Pancreas (tissue), 10 donors: ENCODE measurements around the gene NPM1. TPM values are rescaled to one million over a fixed set of nuclear protein-coding genes. Genes with fewer than 3 reads are reported as not detected.

Experiments
- ATAC-seq, 4 donors: fragments of 200-7000 bp; cut with Tn5 transposase; one replicate each; pipeline versions ENCODE4 v1.8.0 to v1.9.1; 2020; ENCODE audit warnings: mild to moderate bottlenecking in 4 of 4, moderate library complexity in 4 of 4
- DNase-seq, 6 donors: peaks; one replicate each; pipeline ENCODE4 v3.0.0-alpha.2; 2020
- FAIRE-seq: peaks from 2 replicates; lab custom pipeline; 2012; peaks lifted over from hg19 to GRCh38; lab: Jason Lieb, UNC
- H3K27ac ChIP-seq, 4 donors: fragments of 200-600 bp; sonication (generic); 1 replicate in 3 of 4; 2 replicates in 1 of 4; pipeline versions ENCODE4 v1.5.0 to v1.8.0; 2020
- H3K27me3 ChIP-seq, 4 donors: fragments of 200-600 bp; one replicate each; pipeline ENCODE4 v1.8.0; 2021
- H3K36me3 ChIP-seq, 3 donors: fragments of 200-600 bp; sonication (generic) in 1 of 3; one replicate each; pipeline versions ENCODE4 v1.5.0 to v1.8.0; 2020 to 2021
- H3K4me1 ChIP-seq, 3 donors: fragments of 200-600 bp; one replicate each; pipeline ENCODE4 v1.8.0; 2021
- H3K4me3 ChIP-seq, 4 donors: fragments of 200-600 bp; sonication (generic) in 2 of 4; one replicate each; pipeline versions ENCODE4 v1.5.0 to v1.8.0; 2020 to 2021
- H3K9me3 ChIP-seq, 4 donors: fragments of 200-600 bp; one replicate each; pipeline ENCODE4 v1.8.0; 2021
- WGBS, 2 donors: extraction: QIAGEN DNeasy Blood & Tissue Kit; methylation state at CpG; one replicate each; pipeline ENCODE4 v1.1.7; 2013; 5-methylcytosine and 5-hydroxymethylcytosine counted together
- intact Hi-C, 3 donors: fragments of 100-400 bp; cut with DNase I; formaldehyde crosslinking; loops; one replicate each; pipeline versions ENCODE4 v1.11.1 to v1.14.2; 2022
- polyA plus RNA-seq, 2 donors: library from polyadenylated mRNA; stranded (reverse); fragments of 200-250 nt; gene quantifications; one replicate each; pipeline ENCODE4 v1.2.3, GENCODE V29; 2013
- total RNA-seq, 6 donors: library from RNA; stranded (reverse); fragmentation: NEBNext Ultra II Directional in 4 of 6; extraction: Animal tissue kit (Norgen Biotek cat#: 25700) in 4 of 6; gene quantifications; one replicate each; pipeline versions ENCODE4 v1.2.1 to v1.2.4, GENCODE V29; 2021 to 2023
- TF ChIP-seq, protein P1 (sequence below), 4 donors: fragments of 200-600 bp; sonication (generic) in 3 of 4; IDR thresholded peaks; one replicate each; pipeline versions ENCODE4 v1.5.0 to v1.8.0; 2021; ENCODE audit warnings: antibody characterized with exemption in 4 of 4
- donor health status: healthy with polysubstance abuse.
- donor health status: DM: no; HTN: no; CAD: no; lungs with moderate emphysema.
- donor health status: DM: no; HTN: no; CAD: no.
- donor health status: control.
- donor health status: control.
- donor health status: Bipolar disorder and iron deficiency.
- donor health status: DM: yes; HTN: yes; CAD: no.
- donor health status: DM: no; HTN: no; CAD: no.
- donor health status: DM: no; HTN: no; CAD: no.
- donor health status: DM: yes; HTN: yes; CAD: no.

NPM1 gene
- total and polyA plus RNA-seq, 8 donors = 412 to 942 (median 682) TPM

DNA sequence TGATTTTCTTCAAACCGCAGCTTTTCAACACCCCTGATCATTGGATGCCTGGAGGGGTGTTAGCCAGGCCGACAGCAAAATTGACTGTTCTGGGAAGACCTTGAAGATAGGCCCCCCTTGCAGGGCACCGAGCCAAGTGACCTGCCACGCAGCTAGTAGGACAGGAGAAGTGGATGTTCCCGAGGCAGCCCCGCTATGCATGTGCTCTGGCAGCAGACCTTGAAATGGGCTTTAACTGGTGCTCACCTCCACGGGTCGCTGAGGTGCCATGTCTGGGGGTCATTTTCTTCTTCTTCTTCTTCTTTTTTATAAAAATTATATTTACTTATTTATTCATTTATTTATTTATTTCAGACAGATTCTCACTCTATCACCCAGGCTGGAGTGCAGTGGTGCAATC is 44.4 kb downstream of the NPM1 start:
- intact Hi-C loops = no loop called here
- H3K27ac ChIP-seq = no peak overlapping the region
- WGBS, 2 donors = 63 to 65% methylated on average over 8 of the region's 8 CpGs
- FAIRE-seq = no peak
- no peak for ATAC-seq
- no peak overlapping the region for H3K4me3 ChIP-seq
- no peaks in the 10 kb centered on the region for H3K27me3 ChIP-seq
- peak in 1 of 6 donors; percentile 41 for DNase-seq
- no peaks in the 10 kb centered on the region for H3K36me3 ChIP-seq
- H3K4me1 ChIP-seq = peaks cover 10 to 14% (median 12%) of the 10 kb centered on the region in 3 donors
- H3K9me3 ChIP-seq = no peaks in the 10 kb centered on the region
- TF ChIP-seq, protein P1, sequence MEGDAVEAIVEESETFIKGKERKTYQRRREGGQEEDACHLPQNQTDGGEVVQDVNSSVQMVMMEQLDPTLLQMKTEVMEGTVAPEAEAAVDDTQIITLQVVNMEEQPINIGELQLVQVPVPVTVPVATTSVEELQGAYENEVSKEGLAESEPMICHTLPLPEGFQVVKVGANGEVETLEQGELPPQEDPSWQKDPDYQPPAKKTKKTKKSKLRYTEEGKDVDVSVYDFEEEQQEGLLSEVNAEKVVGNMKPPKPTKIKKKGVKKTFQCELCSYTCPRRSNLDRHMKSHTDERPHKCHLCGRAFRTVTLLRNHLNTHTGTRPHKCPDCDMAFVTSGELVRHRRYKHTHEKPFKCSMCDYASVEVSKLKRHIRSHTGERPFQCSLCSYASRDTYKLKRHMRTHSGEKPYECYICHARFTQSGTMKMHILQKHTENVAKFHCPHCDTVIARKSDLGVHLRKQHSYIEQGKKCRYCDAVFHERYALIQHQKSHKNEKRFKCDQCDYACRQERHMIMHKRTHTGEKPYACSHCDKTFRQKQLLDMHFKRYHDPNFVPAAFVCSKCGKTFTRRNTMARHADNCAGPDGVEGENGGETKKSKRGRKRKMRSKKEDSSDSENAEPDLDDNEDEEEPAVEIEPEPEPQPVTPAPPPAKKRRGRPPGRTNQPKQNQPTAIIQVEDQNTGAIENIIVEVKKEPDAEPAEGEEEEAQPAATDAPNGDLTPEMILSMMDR (IDR thresholded peaks at IDR 0.05) = no peak

DNA sequence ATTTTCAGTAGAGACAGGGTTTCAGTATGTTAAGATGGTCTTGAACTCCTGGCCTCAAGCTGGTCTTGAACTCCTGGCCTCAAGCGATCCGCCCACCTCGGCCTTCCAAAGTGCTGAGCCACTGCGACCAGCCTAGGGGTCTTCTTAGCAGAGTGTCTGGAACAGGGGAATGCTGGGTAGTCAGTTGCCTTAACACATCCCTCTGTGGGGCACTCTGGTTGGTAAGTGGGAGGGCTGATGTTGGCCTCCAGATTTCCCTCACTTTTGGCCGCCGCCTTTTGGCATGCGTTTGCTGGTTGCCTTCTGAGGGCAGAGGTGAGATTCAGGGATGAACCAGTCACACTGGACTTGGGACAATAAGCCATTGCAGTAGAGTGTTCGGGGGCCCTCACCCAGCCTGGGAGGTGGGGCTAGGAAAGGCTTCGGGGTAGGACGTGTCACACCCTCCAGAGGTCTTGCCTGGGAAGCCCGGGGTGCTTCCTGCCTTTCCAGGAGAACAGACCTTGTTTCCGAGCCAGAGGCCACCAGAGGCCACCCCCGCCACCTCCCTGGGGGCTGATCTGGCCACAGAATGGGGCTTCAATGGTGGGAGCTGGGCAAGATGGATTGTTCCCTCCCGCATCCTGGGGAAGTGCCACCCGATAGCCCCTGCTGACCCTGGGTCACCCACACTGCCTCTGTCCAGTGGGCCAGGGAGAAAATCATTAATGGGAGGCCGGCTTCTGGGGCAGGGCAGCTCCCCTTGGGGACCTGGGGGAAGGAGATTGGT is 45.1 kb downstream of the NPM1 start:
- FAIRE-seq = no peak
- peaks cover 10 to 16% (median 13%) of the 10 kb centered on the region in 3 donors for H3K4me1 ChIP-seq
- intact Hi-C loops = no loop called here
- no peak for ATAC-seq
- TF ChIP-seq, protein P1 (IDR thresholded peaks at IDR 0.05) = no peak
- no peak overlapping the region for H3K27ac ChIP-seq
- no peaks in the 10 kb centered on the region for H3K27me3 ChIP-seq
- WGBS, 2 donors = 87 to 91% methylated on average over 16 of the region's 16 CpGs
- peak in 1 of 6 donors; percentile 44 for DNase-seq
- no peaks in the 10 kb centered on the region for H3K9me3 ChIP-seq
- H3K4me3 ChIP-seq = no peak overlapping the region
- H3K36me3 ChIP-seq = no peaks in the 10 kb centered on the region

DNA sequence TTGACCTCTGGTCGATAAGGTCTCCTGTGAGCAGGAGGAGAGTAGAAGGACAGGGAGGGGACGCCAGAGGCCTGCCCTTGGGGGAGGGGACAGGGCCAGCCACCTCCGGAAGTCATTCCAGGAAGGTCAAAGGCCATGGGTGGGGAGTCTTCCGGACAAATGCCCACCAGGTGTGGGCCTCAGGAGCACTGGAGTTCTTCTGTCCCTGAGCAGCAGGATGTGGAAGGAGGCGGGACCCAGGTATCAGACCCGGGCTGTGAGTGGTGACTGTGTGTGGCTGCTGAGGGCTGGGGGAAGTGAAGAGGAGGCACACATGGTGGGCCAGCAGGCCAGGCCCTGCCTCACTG is 45.7 kb downstream of the NPM1 start:
- H3K36me3 ChIP-seq = no peaks in the 10 kb centered on the region
- no peaks in the 10 kb centered on the region for H3K9me3 ChIP-seq
- H3K27ac ChIP-seq = no peak overlapping the region
- peaks cover 10 to 15% (median 11%) of the 10 kb centered on the region in 3 donors for H3K4me1 ChIP-seq
- 76 to 81% methylated on average over 6 of the region's 6 CpGs for WGBS, 2 donors
- ATAC-seq (no peak), DNase-seq (no peak), FAIRE-seq (no peak)
- no peaks in the 10 kb centered on the region for H3K27me3 ChIP-seq
- TF ChIP-seq, protein P1 (IDR thresholded peaks at IDR 0.05) = no peak
- H3K4me3 ChIP-seq = no peak overlapping the region
- intact Hi-C loops = no loop called here

DNA sequence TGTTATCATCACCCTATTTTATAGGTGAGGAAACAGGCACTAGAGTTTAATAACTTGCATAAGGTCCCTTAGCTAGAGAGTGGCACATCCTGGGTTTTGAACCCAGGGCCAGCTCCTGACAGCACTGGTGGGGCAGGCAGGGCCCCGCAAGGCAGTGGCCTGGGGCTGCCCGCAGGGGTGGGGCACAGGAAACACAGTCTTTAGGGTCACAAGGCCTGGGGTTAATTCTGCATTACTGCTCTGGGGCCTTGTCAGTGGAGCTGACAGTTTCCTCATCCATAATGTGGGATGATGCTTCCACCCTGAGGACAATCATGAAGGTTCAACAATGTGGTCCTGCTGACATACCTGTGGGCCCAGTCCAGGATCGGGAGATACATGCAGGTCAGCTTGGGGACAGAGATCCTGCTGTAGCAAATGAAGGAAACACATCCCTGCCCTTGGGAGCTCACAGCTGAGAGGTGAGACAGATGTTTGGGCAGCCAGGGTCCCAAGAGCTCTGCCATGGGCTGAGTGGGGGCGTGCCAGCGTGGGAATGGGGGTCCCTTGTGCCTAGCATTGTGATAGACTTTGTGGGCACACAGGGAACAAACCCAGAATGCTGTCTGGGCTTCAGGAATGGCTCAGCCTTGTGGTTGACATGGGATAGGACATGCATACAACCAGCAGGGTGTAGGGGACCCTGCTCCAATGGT is 46.5 kb downstream of the NPM1 start:
- intact Hi-C loops = no loop called here
- peaks cover 10 to 15% (median 11%) of the 10 kb centered on the region in 3 donors for H3K4me1 ChIP-seq
- H3K9me3 ChIP-seq = no peaks in the 10 kb centered on the region
- FAIRE-seq (no peak), DNase-seq (peak in 2 of 6 donors; percentile 21 to 30), ATAC-seq (no peak)
- WGBS, 2 donors = 92 to 96% methylated on average over 5 of the region's 5 CpGs
- no peak overlapping the region for H3K4me3 ChIP-seq
- no peaks in the 10 kb centered on the region for H3K36me3 ChIP-seq
- no peaks in the 10 kb centered on the region for H3K27me3 ChIP-seq
- TF ChIP-seq, protein P1 (IDR thresholded peaks at IDR 0.05) = no peak
- no peak overlapping the region for H3K27ac ChIP-seq
